ENCODE measurements around the gene CMTM2.
A peak's percentile ranks its signal among the peaks of the same experiment; 100 is the strongest.
"Not testable (repeated sequence)": the region's sequence is repeated elsewhere in the genome, so short reads cannot be mapped to it uniquely, and the experiment has no call there.

Gene CMTM2

DNA sequence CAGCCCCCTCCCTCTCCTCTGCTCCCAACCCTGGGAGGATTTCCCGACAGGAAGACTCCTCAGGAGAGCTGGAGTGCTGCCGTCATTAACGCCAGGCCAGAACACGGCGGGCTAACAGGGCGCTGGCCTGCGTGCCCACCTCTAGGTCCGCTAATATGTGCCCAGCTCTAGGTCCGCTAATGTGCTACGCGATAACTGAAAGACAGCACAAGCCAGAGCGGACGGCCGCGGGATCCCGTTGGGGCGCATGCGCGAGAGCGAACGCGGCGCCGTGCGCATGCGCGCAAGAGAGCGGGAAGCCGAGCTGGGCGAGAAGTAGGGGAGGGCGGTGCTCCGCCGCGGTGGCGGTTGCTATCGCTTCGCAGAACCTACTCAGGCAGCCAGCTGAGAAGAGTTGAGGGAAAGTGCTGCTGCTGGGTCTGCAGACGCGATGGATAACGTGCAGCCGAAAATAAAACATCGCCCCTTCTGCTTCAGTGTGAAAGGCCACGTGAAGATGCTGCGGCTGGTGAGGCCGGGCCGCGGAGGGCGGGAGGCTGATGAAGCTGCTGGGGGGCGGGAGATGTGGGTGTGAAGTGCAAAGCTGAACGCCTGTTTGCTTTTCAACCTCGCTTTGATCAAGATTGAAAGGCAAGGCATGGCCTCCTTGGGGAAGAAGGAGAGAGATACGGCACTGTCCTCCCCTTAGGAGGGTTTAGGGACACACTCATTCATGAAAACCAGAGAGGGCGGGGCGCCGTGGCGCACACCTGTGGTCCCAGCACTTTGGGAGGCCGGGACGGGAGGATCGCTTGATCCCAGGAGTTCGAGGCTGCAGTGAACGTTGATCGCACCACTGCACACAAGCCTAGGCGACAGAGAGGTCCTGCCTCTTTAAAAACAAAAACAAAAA, 26.7 kb upstream of the CMTM2 start, which contains the start of gene CKLF:
Gene CKLF, plus strand, starts transcription at position 291 of the 892 bp plus-strand sequence. Its CDS starts 140 bp downstream, at position 431.
- DNase-seq (ENCODE audit: low read depth in 3 of 3), result peak; percentile 79 to 87 (median 83)

DNA sequence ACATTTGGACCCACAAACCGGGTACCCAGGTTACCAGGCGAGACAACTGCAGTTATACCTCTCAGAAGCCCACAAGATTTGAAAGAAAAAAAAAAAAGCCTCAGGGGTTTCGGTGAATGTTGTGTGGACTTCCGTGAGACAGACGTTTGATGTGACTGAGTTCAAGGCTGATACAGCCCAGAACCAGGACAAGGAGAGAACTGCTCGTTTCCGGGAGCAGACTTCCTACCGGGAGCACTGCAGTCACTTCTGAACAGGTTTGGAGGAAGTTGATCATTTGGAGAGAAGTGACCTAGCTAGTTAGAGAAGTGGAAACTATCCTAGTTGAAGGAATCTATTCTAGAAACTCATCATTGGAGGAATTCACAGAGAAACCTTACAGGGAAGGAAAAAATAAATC, 26.0 kb upstream of the CMTM2 start:
- no peak for DNase-seq (ENCODE audit: low read depth in 3 of 3)

DNA sequence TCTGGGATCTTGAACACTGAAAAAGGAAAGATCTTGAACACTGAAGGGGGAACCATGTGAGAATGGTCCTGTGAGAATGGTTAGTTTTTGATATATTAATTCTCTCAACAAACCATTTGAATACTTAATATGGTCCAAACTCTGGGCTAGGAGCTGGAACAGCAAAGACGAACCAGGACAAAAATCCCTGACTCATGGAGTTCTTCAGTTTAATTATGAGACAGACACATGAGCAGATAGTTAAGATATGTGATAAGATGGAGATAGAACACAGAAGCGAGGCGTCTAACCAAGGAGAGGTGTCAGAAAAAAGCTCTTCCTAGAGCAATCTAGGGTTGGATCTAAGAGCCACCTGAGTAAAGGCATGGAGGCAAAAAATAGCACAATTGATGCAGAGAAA, 25.2 kb upstream of the CMTM2 start:
- no peak for DNase-seq (ENCODE audit: low read depth in 3 of 3)

DNA sequence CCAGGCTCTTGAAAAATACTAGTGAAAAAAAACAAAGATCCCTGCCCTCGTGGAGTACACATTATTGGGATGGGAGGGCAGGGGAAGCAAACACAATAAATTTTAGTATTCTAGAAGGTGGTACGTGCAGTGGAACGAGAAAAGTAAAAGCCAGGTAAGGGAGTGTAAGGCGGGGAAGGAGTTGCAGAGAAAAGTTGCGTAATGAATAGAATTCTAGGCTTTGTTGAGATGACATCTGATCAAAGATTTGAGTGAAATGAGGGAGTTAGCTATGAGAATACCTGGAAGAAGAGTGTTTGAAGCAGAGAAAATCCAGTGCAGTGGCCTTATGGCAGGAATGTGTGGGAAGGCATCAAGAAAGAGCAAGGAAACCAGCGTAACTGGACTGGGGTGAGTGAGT, 24.8 kb upstream of the CMTM2 start:
- no peak for DNase-seq (ENCODE audit: low read depth in 3 of 3)

DNA sequence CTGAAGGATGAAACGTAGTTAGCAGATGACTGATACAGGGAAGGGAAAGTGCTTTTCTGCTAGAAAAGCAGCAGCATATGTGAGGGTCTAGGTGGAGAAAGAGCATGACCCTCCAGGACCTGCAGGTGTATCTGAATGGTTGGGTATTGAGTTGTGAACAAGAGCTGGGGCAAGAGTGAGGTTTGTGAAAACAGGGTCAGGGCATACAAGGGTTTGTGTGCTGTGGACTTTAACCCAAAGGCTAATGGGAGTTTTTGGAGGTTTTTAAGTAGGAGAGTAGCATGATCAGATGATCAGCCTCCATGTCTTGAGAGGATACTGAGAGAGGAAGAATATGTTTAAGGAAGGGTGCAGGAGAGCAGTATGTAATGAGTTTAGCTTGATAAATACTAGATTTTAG, 19.2 kb upstream of the CMTM2 start:
- no peak for DNase-seq (ENCODE audit: low read depth in 3 of 3)

DNA sequence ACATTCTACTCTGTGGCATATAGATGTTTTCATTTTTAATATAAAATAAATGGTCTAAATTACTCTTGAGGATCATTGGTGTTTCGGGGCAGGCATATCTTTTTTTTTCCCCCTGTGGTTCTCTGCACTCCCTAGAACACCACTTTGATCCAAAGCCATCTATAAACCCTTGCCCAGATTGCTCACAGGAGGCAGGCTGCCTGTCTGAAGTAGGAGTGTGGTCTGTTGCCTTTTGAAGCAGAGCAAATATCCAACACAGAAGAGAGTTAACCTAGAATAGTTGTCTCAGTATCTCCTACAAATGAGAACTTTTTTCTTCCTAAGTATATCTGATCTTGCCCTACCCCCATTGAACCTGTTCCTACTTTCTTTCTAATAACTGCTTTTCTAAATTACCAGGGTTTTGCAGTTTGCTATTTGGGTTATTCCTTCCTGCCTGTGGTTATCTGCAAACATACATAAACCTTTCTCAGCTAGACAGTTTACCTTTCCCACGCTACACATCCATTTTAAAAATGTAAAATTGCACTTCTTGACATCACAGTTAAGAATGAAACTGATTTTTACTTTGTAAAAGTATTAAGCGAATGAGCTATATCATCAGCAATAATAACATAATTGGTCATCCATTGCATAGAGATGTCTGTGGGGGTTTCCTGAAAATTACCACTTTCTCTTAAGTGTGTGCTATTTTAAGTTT, 17.7 kb upstream of the CMTM2 start:
- no peak for DNase-seq (ENCODE audit: low read depth in 3 of 3)

DNA sequence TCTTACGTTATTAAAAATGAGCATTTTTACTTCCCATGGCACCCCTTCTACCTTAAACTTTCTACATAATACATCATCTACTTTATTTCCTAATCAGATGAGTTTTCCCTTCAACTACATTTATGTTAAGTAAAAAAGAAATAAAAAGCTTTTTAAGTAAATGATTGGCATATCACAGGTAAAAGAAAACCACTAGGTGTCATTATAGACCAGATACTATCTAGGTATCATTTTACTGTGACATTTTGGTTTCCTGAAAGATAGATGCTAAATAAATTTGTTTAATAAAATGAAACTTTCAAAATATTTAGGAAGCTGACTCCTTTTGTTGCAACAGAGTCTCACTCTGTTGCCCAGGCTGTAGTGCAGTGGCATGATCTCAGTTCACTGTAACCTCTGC, 16.9 kb upstream of the CMTM2 start:
- DNase-seq (ENCODE audit: low read depth in 3 of 3), result no peak

DNA sequence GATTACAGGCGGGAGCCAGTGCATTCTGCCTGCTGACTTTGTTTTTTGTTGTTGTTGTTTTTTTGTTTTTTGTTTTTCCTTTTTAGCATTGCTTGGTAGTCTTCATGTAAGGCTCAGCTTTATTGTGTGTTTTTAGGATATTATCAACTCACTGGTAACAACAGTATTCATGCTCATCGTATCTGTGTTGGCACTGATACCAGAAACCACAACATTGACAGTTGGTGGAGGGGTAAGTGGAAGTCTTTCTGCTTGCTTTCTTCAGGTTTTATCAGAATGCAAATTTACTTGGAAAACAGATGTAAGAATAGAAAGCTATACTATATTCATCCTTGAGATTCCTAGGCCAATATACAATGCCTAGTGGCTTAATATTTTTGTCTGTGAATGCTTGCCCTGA, 16.3 kb upstream of the CMTM2 start:
- DNase-seq (ENCODE audit: low read depth in 3 of 3), result no peak

DNA sequence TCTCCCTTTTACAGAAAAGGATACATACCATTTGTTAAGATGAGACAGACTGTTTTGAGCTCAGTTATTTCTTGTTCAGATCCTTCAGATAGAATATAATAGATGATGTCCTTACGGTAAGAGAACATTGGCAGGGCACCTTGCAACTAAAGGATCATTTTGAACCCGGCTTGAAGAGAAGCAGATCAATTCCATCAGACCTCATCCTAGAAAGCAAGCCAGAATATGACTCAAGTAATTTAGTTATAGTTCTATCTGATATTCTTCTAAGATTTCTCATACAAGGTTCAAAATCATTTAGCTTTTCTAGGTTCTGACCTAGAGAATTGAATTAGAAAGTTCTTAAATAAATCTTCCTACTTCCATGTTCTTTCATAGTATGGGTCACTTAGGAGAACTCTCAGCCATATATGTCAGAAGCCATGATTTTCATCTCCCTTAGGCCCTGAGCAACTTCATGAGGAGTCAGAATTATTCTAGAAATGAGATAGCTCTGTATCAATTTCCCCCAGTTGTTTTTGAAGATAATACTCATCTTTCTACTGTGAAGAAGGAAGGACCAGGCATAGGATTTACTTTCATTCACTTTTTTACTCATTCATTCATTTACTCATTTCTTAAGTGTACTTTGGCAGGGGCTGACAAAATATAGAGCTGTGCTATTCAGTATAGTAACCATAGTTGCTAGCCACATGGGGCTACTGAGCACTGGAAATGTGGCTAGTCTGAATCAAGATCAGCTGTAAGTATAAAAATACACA, 15.5 kb upstream of the CMTM2 start:
- DNase-seq (ENCODE audit: low read depth in 3 of 3), result no peak

DNA sequence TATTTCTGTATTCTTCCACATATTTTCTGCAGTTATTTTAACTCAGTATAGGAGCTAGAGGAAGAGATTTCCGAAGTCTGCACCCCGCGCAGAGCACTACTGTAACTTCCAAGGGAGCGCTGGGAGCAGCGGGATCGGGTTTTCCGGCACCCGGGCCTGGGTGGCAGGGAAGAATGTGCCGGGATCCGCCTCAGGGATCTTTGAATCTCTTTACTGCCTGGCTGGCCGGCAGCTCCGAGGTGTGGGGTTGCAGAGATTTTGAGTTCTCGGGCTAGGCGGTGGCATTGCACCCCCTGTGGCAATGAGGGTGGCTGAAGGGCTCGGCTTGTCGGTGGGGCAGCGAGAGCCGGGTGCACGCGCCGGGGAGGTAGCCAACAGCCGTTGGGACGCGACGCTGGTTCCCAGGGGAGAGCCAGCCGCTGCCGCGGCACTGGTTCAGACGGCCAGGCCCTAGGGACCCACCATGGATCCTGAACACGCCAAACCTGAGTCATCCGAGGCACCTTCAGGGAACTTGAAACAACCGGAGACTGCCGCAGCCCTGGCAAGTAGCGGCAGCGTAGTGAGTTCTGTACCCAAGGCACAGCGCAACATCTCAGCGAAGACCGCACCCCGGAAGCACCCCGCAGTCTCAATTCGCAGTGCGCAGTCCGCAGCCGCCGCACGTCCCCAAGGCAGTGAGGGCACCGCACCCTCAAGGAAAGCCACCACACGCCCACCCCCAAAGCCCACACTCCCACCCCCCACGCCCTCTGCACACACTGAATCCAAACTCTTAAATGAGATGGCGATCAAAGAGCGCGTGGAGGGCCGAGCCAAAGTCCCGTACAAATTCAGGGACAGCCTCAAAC, 13.0 kb upstream of the CMTM2 start, which contains the start of gene CMTM1:
Gene CMTM1, plus strand, starts transcription at position 389 of the 851 bp plus-strand sequence. Its CDS starts 75 bp downstream, at position 464.
- DNase-seq (ENCODE audit: low read depth in 3 of 3), result no peak

DNA sequence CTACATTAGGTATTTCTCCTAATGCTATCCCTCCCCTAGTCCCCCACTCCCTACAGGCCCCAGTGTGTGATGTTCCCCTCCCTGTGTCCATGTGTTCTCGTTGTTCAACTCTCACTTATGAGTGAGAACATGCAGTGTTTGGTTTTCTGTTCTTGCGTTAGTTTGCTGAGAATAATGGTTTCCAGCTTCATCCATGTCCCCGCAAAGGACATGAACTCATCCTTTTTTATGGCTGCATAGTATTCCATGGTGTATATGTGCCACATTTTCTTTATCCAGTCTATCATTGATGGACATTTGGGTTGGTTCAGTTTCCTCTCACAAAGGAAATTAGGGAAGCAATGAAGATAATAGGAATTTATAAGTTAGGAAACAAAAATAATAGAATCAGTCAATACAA, 12.0 kb upstream of the CMTM2 start:
- not testable (repeated sequence) for DNase-seq (ENCODE audit: low read depth in 3 of 3)

DNA sequence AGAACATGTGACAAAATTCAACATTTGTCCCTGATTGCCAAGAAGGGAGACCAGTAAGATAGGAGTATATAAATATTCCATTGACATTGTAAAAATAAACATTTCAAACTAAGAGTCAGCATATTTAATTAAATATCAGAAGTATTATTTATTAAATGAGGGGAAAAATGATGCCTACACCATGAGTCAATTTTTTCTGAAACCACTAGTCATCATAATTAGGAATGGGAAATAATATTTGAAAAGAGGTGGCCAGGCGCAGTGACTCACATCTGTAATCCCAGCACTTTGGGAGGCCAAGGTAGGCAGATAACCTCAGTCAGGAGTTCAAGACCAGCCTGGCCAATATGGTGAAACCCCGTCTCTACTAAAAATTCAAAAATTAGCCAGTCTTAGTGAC, 10.9 kb upstream of the CMTM2 start:
- no peak for DNase-seq (ENCODE audit: low read depth in 3 of 3)

DNA sequence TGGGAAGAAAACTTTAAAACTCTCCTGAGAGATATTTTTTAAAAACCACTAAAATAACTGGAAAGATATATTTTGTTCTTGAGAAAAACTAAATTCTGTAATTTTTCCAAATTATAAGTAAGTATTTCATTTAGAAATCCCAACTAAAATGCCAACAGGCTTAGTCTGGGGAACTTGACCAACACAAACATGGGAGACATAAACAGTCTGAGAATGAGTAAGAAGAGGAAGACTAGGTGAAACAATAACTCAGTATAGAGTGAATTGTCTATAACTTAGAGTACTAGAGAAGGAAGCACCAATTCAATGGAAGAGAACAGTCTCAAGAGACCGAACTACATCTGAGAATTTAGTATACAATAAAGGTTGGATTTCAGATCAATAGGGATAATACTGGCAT, 10.1 kb upstream of the CMTM2 start:
- DNase-seq (ENCODE audit: low read depth in 3 of 3), result no peak

DNA sequence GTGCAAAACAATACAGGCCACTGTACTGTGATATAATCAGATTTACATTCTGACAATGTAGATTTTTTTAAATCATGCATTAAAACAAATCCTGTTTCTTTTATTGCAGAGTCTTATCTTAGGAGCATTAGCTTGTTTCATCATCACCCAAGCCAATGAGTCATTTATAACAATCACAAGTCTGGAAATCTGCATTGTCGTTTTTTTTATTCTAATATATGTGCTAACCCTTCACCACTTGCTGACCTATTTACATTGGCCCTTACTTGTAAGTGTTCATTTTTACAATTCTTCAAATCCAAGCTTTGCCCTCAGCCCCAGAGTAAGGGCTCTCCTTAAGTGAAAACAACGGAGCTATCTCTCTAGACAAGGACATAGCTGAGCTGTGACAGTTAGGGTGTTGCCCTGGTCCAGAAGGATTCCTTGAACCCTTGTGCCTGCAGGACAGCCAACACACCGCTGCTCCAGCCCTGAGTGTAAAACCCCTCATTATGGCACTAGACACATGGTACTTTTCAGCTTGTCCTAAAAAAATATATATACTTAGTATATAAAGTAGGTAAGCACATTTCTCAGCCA, 9.3 kb upstream of the CMTM2 start:
- DNase-seq (ENCODE audit: low read depth in 3 of 3), result no peak

DNA sequence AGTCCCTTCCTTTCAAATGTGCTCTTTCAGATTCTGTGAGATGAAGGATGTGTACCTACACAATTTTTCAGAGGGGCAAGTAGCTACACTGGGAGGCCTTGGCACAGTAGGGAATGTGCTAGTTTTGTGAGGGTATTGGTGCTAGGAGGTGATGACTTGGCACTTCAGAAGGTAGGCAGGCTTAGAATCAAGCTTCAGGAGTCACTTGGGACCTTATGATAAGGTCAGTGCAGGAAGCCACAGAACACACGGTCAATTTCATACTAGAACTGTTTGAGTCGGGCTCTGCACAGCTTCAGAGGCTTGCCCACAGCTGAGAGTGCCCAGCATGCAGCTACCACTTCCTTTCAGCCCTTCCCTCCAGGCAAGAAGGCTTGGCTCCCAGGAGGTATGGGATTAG, 6.9 kb upstream of the CMTM2 start:
- no peak for DNase-seq (ENCODE audit: low read depth in 3 of 3)

DNA sequence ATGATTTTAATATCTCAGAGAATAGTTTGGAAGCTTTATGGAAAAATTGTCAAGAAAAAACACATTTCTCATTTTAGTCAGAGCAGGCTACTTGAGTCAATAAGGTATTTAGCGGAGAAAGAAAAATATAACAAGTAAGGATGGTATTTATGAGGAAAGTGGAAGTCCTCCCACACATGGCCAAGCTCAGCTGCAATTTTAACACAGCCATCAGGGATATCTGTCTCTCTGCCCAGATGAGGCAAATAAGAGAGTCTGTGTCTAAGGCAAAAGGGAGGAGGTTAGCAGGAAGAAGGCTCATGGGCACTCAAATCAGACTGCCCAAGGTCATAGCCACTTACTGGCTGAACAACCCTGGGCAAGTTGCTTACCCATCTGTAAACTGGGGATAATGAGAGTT, 5.2 kb upstream of the CMTM2 start:
- no peak for DNase-seq (ENCODE audit: low read depth in 3 of 3)

DNA sequence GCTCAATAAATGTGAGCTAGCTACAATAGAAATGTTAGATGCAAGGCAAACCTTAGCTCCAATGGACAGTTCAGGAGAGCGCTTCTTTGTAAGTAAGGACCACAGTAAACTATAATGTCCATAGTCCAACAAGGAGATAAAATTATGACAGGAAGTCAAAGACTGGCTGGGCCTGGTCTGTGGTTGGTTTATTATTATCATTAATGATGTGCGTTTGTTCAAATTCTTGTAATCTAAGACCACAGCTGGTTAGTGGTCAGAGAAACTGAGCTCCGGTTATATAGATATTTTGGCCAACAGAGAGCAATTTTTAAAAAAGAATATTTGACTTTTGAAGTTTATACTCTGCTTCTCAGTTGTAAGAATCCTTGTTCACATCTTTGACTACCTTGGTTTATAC, 4.7 kb upstream of the CMTM2 start:
- no peak for DNase-seq (ENCODE audit: low read depth in 3 of 3)

DNA sequence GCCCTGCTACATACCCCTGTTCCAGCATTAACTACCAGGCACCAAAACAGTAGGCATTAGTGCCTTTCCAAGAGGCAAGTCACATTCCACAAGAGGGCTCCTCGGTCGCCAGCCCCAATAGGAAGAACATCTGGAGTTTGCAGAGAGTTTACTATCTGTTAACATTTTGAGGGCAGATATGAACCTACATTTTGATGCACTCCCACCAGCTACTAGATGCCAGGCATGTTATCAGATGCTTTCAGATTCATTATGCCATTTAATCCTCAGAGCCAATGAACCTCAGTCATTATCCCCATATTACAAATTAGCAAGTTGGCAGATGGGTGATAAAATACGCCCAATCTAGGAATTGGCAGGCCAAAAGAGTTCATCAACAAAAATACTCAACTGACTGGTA, 4.2 kb upstream of the CMTM2 start:
- no peak for DNase-seq (ENCODE audit: low read depth in 3 of 3)

DNA sequence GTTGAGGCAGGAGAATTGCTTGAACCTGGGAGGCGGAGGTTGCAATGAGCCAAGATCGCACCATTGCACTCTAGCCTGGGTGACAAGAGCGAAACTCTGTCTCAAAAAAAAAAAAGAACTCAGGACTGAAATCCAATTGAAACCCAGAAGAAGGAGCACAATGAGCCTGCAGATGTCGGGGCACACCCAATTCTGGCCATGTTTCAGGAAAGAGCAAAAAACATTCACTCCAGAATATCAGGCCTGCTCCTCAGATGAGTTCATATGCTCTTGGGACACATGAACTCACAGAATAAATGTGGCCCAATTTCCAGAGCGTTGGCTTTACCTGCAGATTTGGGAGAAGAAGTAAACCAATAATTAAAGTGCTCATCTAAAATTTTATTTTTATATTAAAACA, 3.0 kb upstream of the CMTM2 start:
- no peak for DNase-seq (ENCODE audit: low read depth in 3 of 3)

DNA sequence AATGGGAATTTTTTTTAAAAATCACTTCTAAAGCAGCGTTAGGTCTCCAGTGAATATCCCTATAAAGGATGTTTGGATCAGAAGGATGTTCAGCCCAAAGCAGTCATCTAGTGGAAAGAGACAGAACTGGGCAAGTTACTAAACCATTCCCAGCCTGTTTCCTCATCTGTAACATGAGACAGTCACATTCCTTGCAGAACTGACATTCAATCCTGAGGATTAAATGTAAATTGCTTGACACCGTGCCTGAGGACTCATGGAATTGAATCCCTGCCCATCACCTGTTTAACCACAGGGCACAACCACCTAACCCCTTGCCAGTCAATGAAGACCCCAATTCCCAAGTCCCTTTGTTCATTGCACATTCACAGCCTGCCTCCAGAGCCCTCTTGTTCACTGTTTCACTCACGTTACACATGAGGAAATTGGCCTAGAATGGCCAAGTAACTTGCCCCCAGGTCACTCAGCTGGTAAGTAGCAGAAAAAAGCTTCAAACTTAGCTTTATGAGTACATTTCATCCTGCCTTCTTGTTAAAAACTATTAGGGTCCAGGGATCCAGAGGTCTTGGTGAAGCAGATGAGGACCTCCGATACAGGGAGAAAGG, 1.4 kb downstream of the CMTM2 start:
- DNase-seq (ENCODE audit: low read depth in 3 of 3), result no peak
